Epithelial cell of esophagus (primary cell): ENCODE results near the gene OBP2A.

Experiments used
- DNase-seq: peaks from one replicate; pipeline ENCODE4 v3.0.0; 2010; ENCODE audit warnings: low read depth
- H3K4me3 ChIP-seq: 2 replicates; pipeline ENCODE4 v1.5.1; 2011; ENCODE audit warnings: mild to moderate bottlenecking, low read length, control low read depth
- CTCF ChIP-seq: IDR thresholded peaks from 2 replicates; pipeline ENCODE4 v1.5.1; 2011; ENCODE audit warnings: low read depth, mild to moderate bottlenecking, low read length, control low read depth, inconsistent platforms; ENCODE audit not compliant: insufficient read depth; ENCODE audit errors: missing control alignments

Gene OBP2A

GRCh38 chr9:135581636-135582426, 35.9 kb downstream of the OBP2A start:
- no peak for TF ChIP-seq CTCF
- no peak overlapping the region for H3K4me3 ChIP-seq
- no peak for DNase-seq

- no peak for TF ChIP-seq CTCF
- H3K4me3 ChIP-seq, result no peak overlapping the region
- DNase-seq, result no peak
Observed at GRCh38 chr9:135582541-135582940, 36.6 kb downstream of the OBP2A start.

GRCh38 chr9:135582966-135583687, 37.2 kb downstream of the OBP2A start:
- TF ChIP-seq CTCF, result no peak
- no peak overlapping the region for H3K4me3 ChIP-seq
- no peak for DNase-seq

GRCh38 chr9:135583688-135584011, 37.7 kb downstream of the OBP2A start:
- TF ChIP-seq CTCF, result no peak
- no peak overlapping the region for H3K4me3 ChIP-seq
- DNase-seq, result no peak

- no peak for TF ChIP-seq CTCF
- no peak overlapping the region for H3K4me3 ChIP-seq
- no peak for DNase-seq
Observed at GRCh38 chr9:135584371-135584770, 38.4 kb downstream of the OBP2A start.

- H3K4me3 ChIP-seq, result no peak overlapping the region
- no peak for TF ChIP-seq CTCF
- no peak for DNase-seq
Observed at GRCh38 chr9:135584934-135585333, 39.0 kb downstream of the OBP2A start.
